ENCODE data around the gene NR2E3. TPM values are rescaled to one million over a fixed set of nuclear protein-coding genes. Genes with fewer than 3 reads are reported as not detected.

NR2E3 gene
- total RNA-seq, 1 donor from 2014 or later = not detected

DNA sequence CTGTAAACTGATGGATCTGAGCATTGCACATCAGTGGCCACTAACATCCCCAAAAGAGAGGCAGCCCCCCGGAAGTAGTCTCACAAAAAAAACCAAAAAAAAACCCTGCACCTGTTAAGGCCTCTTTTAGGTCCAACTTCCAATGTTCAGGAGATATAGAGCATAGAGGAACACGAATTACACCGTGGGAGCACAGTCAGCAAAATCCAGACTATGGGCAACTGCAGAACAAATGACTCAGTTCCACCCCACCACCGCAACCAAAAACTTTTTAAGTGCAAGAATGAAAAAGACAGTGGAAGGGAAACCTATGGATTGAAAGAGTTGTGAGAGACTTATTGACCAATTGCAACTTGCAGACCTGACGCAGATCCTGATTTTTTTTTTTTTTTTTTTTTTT is 42.2 kb upstream of the NR2E3 start:
- TF ChIP-seq EZH2phosphoT487 (IDR thresholded peaks at IDR 0.05) (no peak), EZH2 (IDR thresholded peaks at IDR 0.05) (no peak)
- TF ChIP-seq, protein P1, sequence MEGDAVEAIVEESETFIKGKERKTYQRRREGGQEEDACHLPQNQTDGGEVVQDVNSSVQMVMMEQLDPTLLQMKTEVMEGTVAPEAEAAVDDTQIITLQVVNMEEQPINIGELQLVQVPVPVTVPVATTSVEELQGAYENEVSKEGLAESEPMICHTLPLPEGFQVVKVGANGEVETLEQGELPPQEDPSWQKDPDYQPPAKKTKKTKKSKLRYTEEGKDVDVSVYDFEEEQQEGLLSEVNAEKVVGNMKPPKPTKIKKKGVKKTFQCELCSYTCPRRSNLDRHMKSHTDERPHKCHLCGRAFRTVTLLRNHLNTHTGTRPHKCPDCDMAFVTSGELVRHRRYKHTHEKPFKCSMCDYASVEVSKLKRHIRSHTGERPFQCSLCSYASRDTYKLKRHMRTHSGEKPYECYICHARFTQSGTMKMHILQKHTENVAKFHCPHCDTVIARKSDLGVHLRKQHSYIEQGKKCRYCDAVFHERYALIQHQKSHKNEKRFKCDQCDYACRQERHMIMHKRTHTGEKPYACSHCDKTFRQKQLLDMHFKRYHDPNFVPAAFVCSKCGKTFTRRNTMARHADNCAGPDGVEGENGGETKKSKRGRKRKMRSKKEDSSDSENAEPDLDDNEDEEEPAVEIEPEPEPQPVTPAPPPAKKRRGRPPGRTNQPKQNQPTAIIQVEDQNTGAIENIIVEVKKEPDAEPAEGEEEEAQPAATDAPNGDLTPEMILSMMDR (IDR thresholded peaks at IDR 0.05) = no peak
- H3K4me3 Mint-ChIP-seq = no peak overlapping the region
- no peaks in the 10 kb centered on the region for H3K27me3 ChIP-seq
- no peak for DNase-seq (ENCODE audit: low spot score)
- no peak overlapping the region for H3K4me2 ChIP-seq
- no peak overlapping the region for H3K9ac ChIP-seq
- no peaks in the 10 kb centered on the region for H3F3A ChIP-seq (ENCODE audit: low read depth)
- H3K27me3 Mint-ChIP-seq (ENCODE audit: insufficient read depth, low read depth) = peaks cover 3% of the 10 kb centered on the region
- H2AFZ ChIP-seq (replicated peaks) = no peak overlapping the region
- H3K27ac Mint-ChIP-seq = no peak overlapping the region
- H3K4me1 Mint-ChIP-seq = peaks cover 2% of the 10 kb centered on the region
- H3K9me3 ChIP-seq (ENCODE audit: low read depth) = no peaks in the 10 kb centered on the region
- H3K27ac ChIP-seq = no peak overlapping the region
- H3K4me3 ChIP-seq = no peak overlapping the region
- no peaks in the 10 kb centered on the region for H3K36me3 ChIP-seq
- H3K36me3 Mint-ChIP-seq = peaks cover 5% of the 10 kb centered on the region
- H3K9me3 Mint-ChIP-seq = peaks cover 14% of the 10 kb centered on the region
- no peaks in the 10 kb centered on the region for H3K79me2 ChIP-seq (ENCODE audit: low read depth)
- H3K4me1 ChIP-seq = no peaks in the 10 kb centered on the region
- no peaks in the 10 kb centered on the region for H4K20me1 ChIP-seq (ENCODE audit: low read depth)

DNA sequence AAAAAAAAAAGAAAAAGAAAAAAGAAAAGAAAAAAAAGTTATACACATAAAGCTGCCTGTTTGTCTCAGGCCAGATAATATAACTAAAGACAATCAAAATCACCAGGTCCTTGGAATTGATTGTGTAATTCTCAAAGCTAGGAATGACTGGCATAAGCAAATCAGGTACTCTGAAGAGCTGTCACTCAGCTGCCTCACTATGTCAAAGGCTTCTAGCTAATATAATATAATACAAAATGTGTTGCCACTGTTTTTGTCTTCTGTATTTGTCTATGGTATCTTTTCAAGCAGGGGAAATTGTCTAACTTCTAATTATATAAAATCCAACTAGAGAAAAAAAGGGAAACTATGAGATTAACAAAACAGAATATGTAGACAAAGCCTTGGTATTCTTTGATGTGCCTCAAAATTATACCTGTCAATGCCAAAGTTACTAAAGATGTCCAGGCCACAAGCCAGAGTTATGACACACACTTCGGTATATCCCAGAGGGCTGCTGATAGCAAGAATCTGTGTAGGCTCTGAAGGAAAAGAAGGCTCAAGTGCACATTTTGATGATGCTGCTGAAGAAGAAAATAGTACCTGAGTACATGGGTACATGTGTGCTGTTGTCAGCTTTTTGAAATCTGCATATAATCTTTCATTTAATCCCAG is 37.0 kb upstream of the NR2E3 start:
- Histone ChIP-seq H2AFZ (replicated peaks) (no peak overlapping the region), H4K20me1 (ENCODE audit: low read depth) (no peaks in the 10 kb centered on the region), H3K27me3 (no peaks in the 10 kb centered on the region), H3K4me3 (no peak overlapping the region), H3K9me3 (ENCODE audit: low read depth) (no peaks in the 10 kb centered on the region), H3K4me2 (no peak overlapping the region), H3K79me2 (ENCODE audit: low read depth) (no peaks in the 10 kb centered on the region), H3K27ac (no peak overlapping the region), H3K4me1 (no peaks in the 10 kb centered on the region), H3K36me3 (no peaks in the 10 kb centered on the region), H3F3A (ENCODE audit: low read depth) (no peaks in the 10 kb centered on the region), H3K9ac (no peak overlapping the region)
- peaks cover 7% of the 10 kb centered on the region for H3K9me3 Mint-ChIP-seq
- no peak overlapping the region for H3K27ac Mint-ChIP-seq
- peaks cover 2% of the 10 kb centered on the region for H3K27me3 Mint-ChIP-seq (ENCODE audit: insufficient read depth, low read depth)
- TF ChIP-seq EZH2phosphoT487 (IDR thresholded peaks at IDR 0.05) = no peak
- TF ChIP-seq, protein P1 (IDR thresholded peaks at IDR 0.05) = no peak
- no peak for TF ChIP-seq EZH2 (IDR thresholded peaks at IDR 0.05)
- DNase-seq (ENCODE audit: low spot score) = no peak
- H3K4me3 Mint-ChIP-seq = no peak overlapping the region
- H3K4me1 Mint-ChIP-seq = peaks cover 1% of the 10 kb centered on the region
- H3K36me3 Mint-ChIP-seq = peaks cover under 1% of the 10 kb centered on the region

DNA sequence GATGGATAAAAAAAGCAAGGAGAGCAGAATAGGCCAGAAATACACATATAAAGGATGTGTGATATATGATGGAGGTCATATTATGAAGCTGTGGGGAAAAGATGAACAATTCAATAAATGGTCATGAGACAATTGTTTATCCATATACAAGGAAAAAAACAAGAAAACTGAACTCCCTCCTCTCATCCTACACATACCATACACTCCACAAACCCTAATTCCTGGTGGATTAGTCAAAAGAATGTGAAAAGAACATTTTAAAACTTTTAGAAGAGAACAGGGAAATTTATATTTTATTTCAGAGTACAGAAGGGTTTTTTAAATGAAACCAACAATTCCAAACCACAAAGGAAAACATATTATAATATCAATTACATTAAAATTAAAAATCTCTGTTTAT is 34.5 kb upstream of the NR2E3 start:
- H3K27me3 ChIP-seq = no peaks in the 10 kb centered on the region

More for the DNA sequence above, 34.5 kb upstream of the NR2E3 start:
- Histone ChIP-seq H4K20me1 (ENCODE audit: low read depth) (no peaks in the 10 kb centered on the region), H2AFZ (replicated peaks) (no peak overlapping the region), H3K36me3 (no peaks in the 10 kb centered on the region), H3K79me2 (ENCODE audit: low read depth) (no peaks in the 10 kb centered on the region), H3K4me3 (no peak overlapping the region), H3K27ac (no peak overlapping the region), H3K4me2 (no peak overlapping the region), H3K9me3 (ENCODE audit: low read depth) (no peaks in the 10 kb centered on the region), H3K9ac (no peak overlapping the region), H3F3A (ENCODE audit: low read depth) (no peaks in the 10 kb centered on the region), H3K4me1 (peaks cover 9% of the 10 kb centered on the region)
- peaks cover 14% of the 10 kb centered on the region for H3K4me1 Mint-ChIP-seq
- peaks cover 2% of the 10 kb centered on the region for H3K27me3 Mint-ChIP-seq (ENCODE audit: insufficient read depth, low read depth)
- H3K9me3 Mint-ChIP-seq = peaks cover 5% of the 10 kb centered on the region
- H3K36me3 Mint-ChIP-seq = no peaks in the 10 kb centered on the region
- no peak overlapping the region for H3K27ac Mint-ChIP-seq
- no peak for DNase-seq (ENCODE audit: low spot score)
- no peak overlapping the region for H3K4me3 Mint-ChIP-seq
- TF ChIP-seq, protein P1 (IDR thresholded peaks at IDR 0.05) = no peak
- TF ChIP-seq EZH2phosphoT487 (IDR thresholded peaks at IDR 0.05) = no peak
- no peak for TF ChIP-seq EZH2 (IDR thresholded peaks at IDR 0.05)

Measured in neural progenitor cell (in vitro differentiated cells).